H1 (cell line): Measurements from ENCODE around the gene NOS1AP.

Experiments
- ASH2L ChIP-seq: fragments of 200-600, 300-600 bp; sonication (generic); IDR thresholded peaks from one replicate; pipeline ENCODE4 v1.7.1; 2017; ENCODE audit warnings: low read length
- BCL11A ChIP-seq, 2 experiments: IDR thresholded peaks; one replicate each; pipeline ENCODE4 v1.6.1; 2011; ENCODE audit warnings: low read depth in 2 of 2, low read length in 2 of 2, mild to moderate bottlenecking in 2 of 2
- CTCF ChIP-seq, 3 experiments: IDR thresholded peaks; 1 replicate in 2 of 3; 2 replicates in 1 of 3; pipeline versions ENCODE4 v1.5.1 to v1.6.1; 2011; ENCODE audit warnings: low read length in 3 of 3, mild to moderate bottlenecking in 3 of 3, inconsistent platforms in 2 of 3, low read depth in 1 of 3, moderate library complexity in 1 of 3; ENCODE audit not compliant: insufficient read depth in 1 of 3; ENCODE audit errors: control extremely low read depth in 1 of 3
- EZH2 ChIP-seq: fragments of 200-600 bp; sonication (generic); IDR thresholded peaks from 2 replicates; pipeline ENCODE4 v1.7.1; 2012; ENCODE audit warnings: low read depth, mild to moderate bottlenecking, moderate library complexity, low read length, inconsistent platforms; ENCODE audit not compliant: severe bottlenecking
- JUN ChIP-seq: IDR thresholded peaks from 2 replicates; pipeline ENCODE4 v1.6.1; 2011; ENCODE audit warnings: low read depth, mild to moderate bottlenecking, improper control_type of control experiment, low read length
- KDM1A ChIP-seq: fragments of 200-600, 300-600 bp; sonication (generic); IDR thresholded peaks from 2 replicates; pipeline ENCODE4 v1.7.1; 2016; ENCODE audit warnings: mild to moderate bottlenecking, low read length, borderline replicate concordance
- POLR2A ChIP-seq, 2 experiments: IDR thresholded peaks; 1 replicate in 1 of 2; 2 replicates in 1 of 2; pipeline ENCODE4 v1.6.1; 2011; ENCODE audit warnings: low read depth in 2 of 2, low read length in 2 of 2, mild to moderate bottlenecking in 2 of 2; ENCODE audit errors: control extremely low read depth in 1 of 2
- POLR2AphosphoS5 ChIP-seq: IDR thresholded peaks from 2 replicates; pipeline ENCODE4 v1.6.1; 2011; ENCODE audit warnings: low read depth, low read length
- POU5F1 ChIP-seq: IDR thresholded peaks from 2 replicates; pipeline ENCODE4 v1.6.1; 2011; ENCODE audit warnings: low read depth, mild to moderate bottlenecking, low read length, moderate library complexity
- RFX5 ChIP-seq: IDR thresholded peaks from 2 replicates; pipeline ENCODE4 v1.6.1; 2011; ENCODE audit warnings: low read depth, low read length, improper control_type of control experiment, borderline replicate concordance
- ZNF274 ChIP-seq: IDR thresholded peaks from 2 replicates; pipeline ENCODE4 v1.7.0; 2012; ENCODE audit warnings: low read length, borderline replicate concordance; ENCODE audit errors: extremely low read depth
- TF ChIP-seq, protein P1 (sequence below): IDR thresholded peaks from 2 replicates; pipeline ENCODE4 v1.6.1; 2012; ENCODE audit warnings: inconsistent platforms

DNA sequence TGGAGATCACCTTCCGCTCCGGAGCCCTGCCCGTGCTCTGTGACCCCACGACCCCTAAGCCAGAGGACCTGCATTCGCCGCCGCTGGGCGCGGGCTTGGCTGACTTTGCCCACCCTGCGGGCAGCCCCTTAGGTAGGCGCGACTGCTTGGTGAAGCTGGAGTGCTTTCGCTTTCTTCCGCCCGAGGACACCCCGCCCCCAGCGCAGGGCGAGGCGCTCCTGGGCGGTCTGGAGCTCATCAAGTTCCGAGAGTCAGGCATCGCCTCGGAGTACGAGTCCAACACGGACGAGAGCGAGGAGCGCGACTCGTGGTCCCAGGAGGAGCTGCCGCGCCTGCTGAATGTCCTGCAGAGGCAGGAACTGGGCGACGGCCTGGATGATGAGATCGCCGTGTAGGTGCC is 297.6 kb downstream of the NOS1AP start:
- TF ChIP-seq CTCF (IDR thresholded peaks at IDR 0.05; ENCODE audit: control extremely low read depth in 1 of 3, insufficient read depth in 1 of 3, low read depth in 1 of 3, low read length in 3 of 3) (no peak), JUN (no peak), EZH2 (no peak), RFX5 (no peak), POLR2AphosphoS5 (no peak), POU5F1 (no peak), KDM1A (no peak), POLR2A (IDR thresholded peaks at IDR 0.05; ENCODE audit: control extremely low read depth in 1 of 2, low read depth in 2 of 2, low read length in 2 of 2) (no peak), ASH2L (no peak), ZNF274 (no peak), BCL11A (IDR thresholded peaks at IDR 0.05; ENCODE audit: low read depth in 2 of 2, low read length in 2 of 2) (no peak)
- TF ChIP-seq, protein P1, sequence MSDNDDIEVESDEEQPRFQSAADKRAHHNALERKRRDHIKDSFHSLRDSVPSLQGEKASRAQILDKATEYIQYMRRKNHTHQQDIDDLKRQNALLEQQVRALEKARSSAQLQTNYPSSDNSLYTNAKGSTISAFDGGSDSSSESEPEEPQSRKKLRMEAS, result no peak
